HT-29 (cell line): Measurements from ENCODE around the gene RAP1GAP2. TPM values are rescaled to one million over a fixed set of nuclear protein-coding genes. Genes with fewer than 3 reads are reported as not detected.
A peak's percentile ranks its signal among the peaks of the same experiment; 100 is the strongest.
"Not testable (repeated sequence)": the region's sequence is repeated elsewhere in the genome, so short reads cannot be mapped to it uniquely, and the experiment has no call there.

ENCODE experiments used
- DNase-seq: peaks from one replicate; pipeline ENCODE4 v3.0.0-alpha.2; 2015; ENCODE audit warnings: low spot score
- small RNA-seq: library from RNA; depleted of rRNA; stranded (forward); fragments of <200 nt; gene quantifications from one replicate; pipeline ENCODE3, GENCODE V24; 2014
- total RNA-seq: library from RNA; depleted of rRNA; stranded (reverse); fragments of >200 nt; shearing (Covaris generic); gene quantifications from 2 replicates; pipeline ENCODE4 v1.2.3, GENCODE V29; 2014; rRNA removed

RAP1GAP2 gene
- total RNA-seq, 1 experiment from 2014 or later, result 9.6 TPM

GRCh38 chr17:3039736-3040135, 243.5 kb downstream of the RAP1GAP2 start:
- no peak for DNase-seq

- DNase-seq, result no peak
Observed at GRCh38 chr17:3040882-3041281, 244.6 kb downstream of the RAP1GAP2 start.

- DNase-seq, result no peak
Observed at GRCh38 chr17:3043737-3044365, 247.6 kb downstream of the RAP1GAP2 start.

GRCh38 chr17:3046753-3047152, 250.5 kb downstream of the RAP1GAP2 start:
- no peak for DNase-seq

- DNase-seq, result peak; percentile 81
Observed at GRCh38 chr17:3048727-3049471, 252.7 kb downstream of the RAP1GAP2 start.

GRCh38 chr17:3049705-3050295, 253.6 kb downstream of the RAP1GAP2 start:
- no peak for DNase-seq

GRCh38 chr17:3054868-3055267, 258.6 kb downstream of the RAP1GAP2 start:
- DNase-seq, result not testable (repeated sequence)

GRCh38 chr17:3062824-3063377, 266.7 kb downstream of the RAP1GAP2 start:
- not testable (repeated sequence) for DNase-seq

GRCh38 chr17:3063507-3063906, 267.3 kb downstream of the RAP1GAP2 start, which contains the start of gene OR1D5:
Gene OR1D5, minus strand, starts transcription at chr17:3063607. Its CDS starts 0 bp downstream, at chr17:3063607.
- not testable (repeated sequence) for DNase-seq

GRCh38 chr17:3065192-3065591, 269.0 kb downstream of the RAP1GAP2 start:
- DNase-seq, result not testable (repeated sequence)

GRCh38 chr17:3073850-3074249, 277.6 kb downstream of the RAP1GAP2 start:
- DNase-seq, result not testable (repeated sequence)

Small RNA genes within 50 kb of the gene (small RNA-seq; reads per million reads assigned to genes)
- gene MIR1253, result not detected
- gene hsa-mir-1253, result not detected

Other genes starting within 250 kb of the RAP1GAP2 start
- gene PAFAH1B1, start 202.8 kb upstream of the RAP1GAP2 start, total RNA-seq, result 31.6 TPM in 2 replicates
- gene CLUH, start 84.7 kb upstream of the RAP1GAP2 start, total RNA-seq, result 156 and 168 TPM in 2 replicates
- 0.18 TPM in 2 replicates for gene CCDC92B, start 46.8 kb upstream of the RAP1GAP2 start, total RNA-seq